T-cell (primary cell): Measurements from ENCODE around the gene AIG1. TPM values are rescaled to one million over a fixed set of nuclear protein-coding genes. Genes with fewer than 3 reads are reported as not detected.

Experiments
- ATAC-seq, 4 experiments: fragments of 200-7000 bp in 3 of 4; fragments of 150-1000 bp in 1 of 4; cut with Tn5 transposase; replicated peaks in 1 of 4; 1 replicate in 3 of 4; 2 replicates in 1 of 4; pipeline ENCODE4 v1.10.0; 2021; ENCODE audit warnings: moderate library complexity in 3 of 4, mild to moderate bottlenecking in 2 of 4, moderate number of reproducible peaks in 1 of 4
- CTCF ChIA-PET, 2 donors: fragments of 300-600 bp; sonication (Branson Sonifier 250); formaldehyde crosslinking; loops; one replicate each; lab custom pipeline; 2022; ENCODE audit warnings: antibody characterized with exemption in 2 of 2; lab: Charles Lee
- POLR2A ChIA-PET, 2 donors: fragments of 300-600 bp; sonication (Branson Sonifier 250); formaldehyde crosslinking; loops; one replicate each; lab custom pipeline; 2022; ENCODE audit warnings: antibody characterized with exemption in 2 of 2; lab: Charles Lee
- DNase-seq, 35 experiments: peaks; one replicate each; pipeline versions ENCODE4 v3.0.0 to v3.0.0-alpha.2; 2013 to 2023
- H3K27ac ChIP-seq: one replicate; pipeline ENCODE4 v1.5.1; 2013; ENCODE audit warnings: low read length
- H3K27me3 ChIP-seq, 2 experiments: replicated peaks in 1 of 2; 1 replicate in 1 of 2; 2 replicates in 1 of 2; pipeline versions ENCODE4 v1.6.1 to v1.7.0; 2013; ENCODE audit warnings: low read length in 1 of 2, mixed read lengths in 1 of 2; ENCODE audit not compliant: control insufficient read depth in 2 of 2, insufficient read depth in 2 of 2; ENCODE audit errors: extremely low read depth in 1 of 2
- H3K36me3 ChIP-seq, 2 donors: 1 replicate in 1 of 2; 2 replicates in 1 of 2; pipeline versions ENCODE4 v1.6.1 to v1.7.0; 2013; ENCODE audit warnings: low read length in 1 of 2; ENCODE audit not compliant: control insufficient read depth in 2 of 2, insufficient read depth in 1 of 2; ENCODE audit errors: extremely low read depth in 1 of 2
- H3K4me1 ChIP-seq, 2 experiments: 1 replicate in 1 of 2; 2 replicates in 1 of 2; pipeline versions ENCODE4 v1.6.1 to v1.7.0; 2013; ENCODE audit warnings: low read length in 2 of 2, mixed read lengths in 1 of 2; ENCODE audit not compliant: insufficient read depth in 2 of 2, control insufficient read depth in 1 of 2; ENCODE audit errors: extremely low read depth in 1 of 2
- H3K4me3 ChIP-seq, 2 donors: 1 replicate in 1 of 2; 2 replicates in 1 of 2; pipeline versions ENCODE4 v1.5.1 to v1.7.0; 2013; ENCODE audit warnings: mild to moderate bottlenecking in 2 of 2, low read length in 1 of 2, moderate library complexity in 1 of 2; ENCODE audit not compliant: control insufficient read depth in 1 of 2; ENCODE audit errors: extremely low read depth in 1 of 2
- H3K9me3 ChIP-seq: 2 replicates; pipeline ENCODE4 v1.7.0; 2013
- H3K27ac Mint-ChIP-seq, 2 donors: one replicate each; pipeline ENCODE4 v1.8.0; 2020 to 2021; ENCODE audit warnings: mild to moderate bottlenecking in 2 of 2, mixed read lengths in 2 of 2
- H3K27me3 Mint-ChIP-seq, 2 donors: one replicate each; pipeline ENCODE4 v1.8.0; 2021 to 2022; ENCODE audit warnings: mixed read lengths in 2 of 2
- H3K36me3 Mint-ChIP-seq: one replicate; pipeline ENCODE4 v1.8.0; 2021; ENCODE audit warnings: mixed read lengths
- H3K4me1 Mint-ChIP-seq, 3 donors: one replicate each; pipeline ENCODE4 v1.8.0; 2020 to 2022; ENCODE audit warnings: mixed read lengths in 3 of 3, mild to moderate bottlenecking in 1 of 3
- H3K4me3 Mint-ChIP-seq, 3 donors: one replicate each; pipeline ENCODE4 v1.8.0; 2020 to 2022; ENCODE audit warnings: mild to moderate bottlenecking in 3 of 3, mixed read lengths in 3 of 3, moderate library complexity in 3 of 3
- H3K9me3 Mint-ChIP-seq, 3 donors: one replicate each; pipeline ENCODE4 v1.8.0; 2020 to 2022; ENCODE audit warnings: mixed read lengths in 3 of 3
- WGBS: methylation state at CpG from one replicate; pipeline ENCODE4 v1.1.5; 2013; ENCODE audit warnings: missing lambda C conversion rate; ENCODE audit not compliant: insufficient coverage; 5-methylcytosine and 5-hydroxymethylcytosine counted together
- total RNA-seq, 35 experiments: library from RNA in 6 of 35; stranded (reverse) in 6 of 35; fragments of 120-200 nt in 1 of 35; gene quantifications; one replicate each; pipeline versions ENCODE4 v1.2.1 to v1.2.4 and lab custom pipeline; 2013 to 2026

AIG1 gene
- total RNA-seq, 5 donors from 2014 or later (not counting 1 experiment from before 2014, with no cell fraction given): 6.0 to 13.4 (median 7.6) TPM

- Histone ChIP-seq H3K4me1 (no peaks in the 10 kb centered on the region), H3K36me3 (no peaks in the 10 kb centered on the region), H3K27me3 (no peaks in the 10 kb centered on the region), H3K27ac (no peak overlapping the region), H3K9me3 (no peaks in the 10 kb centered on the region), H3K4me3 (no peak overlapping the region)
- Mint-ChIP-seq H3K27me3 (no peaks in the 10 kb centered on the region), H3K9me3 (peaks cover 0 to 8% (median 0%) of the 10 kb centered on the region in 3 donors), H3K4me3 (no peak overlapping the region), H3K36me3 (peaks cover 23% of the 10 kb centered on the region), H3K4me1 (peaks cover 0 to 5% (median 0%) of the 10 kb centered on the region in 3 donors), H3K27ac (no peak overlapping the region)
- ChIA-PET CTCF (no interaction called here), POLR2A (no interaction called here)
- 86% methylated on average over 4 of the region's 4 CpGs for WGBS
- DNase-seq (no peak), ATAC-seq (no peak)
Measured at GRCh38 chr6:143111443-143111842, 50.8 kb downstream of the AIG1 start.

DNA sequence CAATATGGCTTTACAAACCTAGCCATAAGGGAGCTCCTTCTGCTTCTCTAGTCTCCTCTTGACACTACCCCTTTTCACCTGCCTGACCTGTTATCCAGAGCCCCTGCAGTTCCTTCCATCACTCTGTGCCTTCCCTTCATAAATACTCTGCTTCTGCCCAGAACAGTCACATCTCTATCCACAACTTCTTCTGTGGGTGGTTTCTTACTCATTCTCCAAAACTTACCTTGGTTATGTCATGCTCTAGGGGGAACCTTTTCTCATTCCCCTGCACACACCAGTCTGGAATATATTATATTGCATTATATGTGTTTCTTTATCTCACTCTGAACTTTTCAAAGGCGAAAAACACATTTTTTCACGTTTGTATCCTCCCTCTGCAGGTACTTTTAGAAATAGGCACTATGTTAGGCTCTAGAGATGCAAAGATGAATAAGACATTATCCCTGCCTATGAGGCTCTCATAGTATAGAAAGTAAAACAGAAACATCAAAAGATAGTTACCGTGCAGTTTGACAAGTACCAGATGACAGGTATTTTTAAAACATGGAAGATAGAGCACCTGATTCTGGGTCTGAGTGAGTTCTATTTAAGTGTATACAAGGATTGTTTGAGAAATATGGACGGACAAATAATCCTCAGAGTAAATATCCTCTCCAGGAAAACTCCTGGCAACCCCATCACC lies 51.5 kb downstream of the AIG1 start:
- no peak overlapping the region for H3K4me3 ChIP-seq
- no peaks in the 10 kb centered on the region for H3K9me3 ChIP-seq
- H3K4me1 Mint-ChIP-seq: peaks cover 0 to 5% (median 0%) of the 10 kb centered on the region in 3 donors
- H3K36me3 ChIP-seq: no peaks in the 10 kb centered on the region
- no peak overlapping the region for H3K27ac ChIP-seq
- ATAC-seq: no peak
- peaks cover 23% of the 10 kb centered on the region for H3K36me3 Mint-ChIP-seq
- H3K27me3 ChIP-seq: no peaks in the 10 kb centered on the region
- H3K4me1 ChIP-seq: no peaks in the 10 kb centered on the region
- H3K27ac Mint-ChIP-seq: no peak overlapping the region
- ChIA-PET CTCF (no interaction called here), POLR2A (no interaction called here)
- no CpG with 5 or more reads among the region's 4 CpGs for WGBS
- no peaks in the 10 kb centered on the region for H3K27me3 Mint-ChIP-seq
- no peak overlapping the region for H3K4me3 Mint-ChIP-seq
- H3K9me3 Mint-ChIP-seq: peaks cover 0 to 8% (median 0%) of the 10 kb centered on the region in 3 donors
- no peak for DNase-seq

DNA sequence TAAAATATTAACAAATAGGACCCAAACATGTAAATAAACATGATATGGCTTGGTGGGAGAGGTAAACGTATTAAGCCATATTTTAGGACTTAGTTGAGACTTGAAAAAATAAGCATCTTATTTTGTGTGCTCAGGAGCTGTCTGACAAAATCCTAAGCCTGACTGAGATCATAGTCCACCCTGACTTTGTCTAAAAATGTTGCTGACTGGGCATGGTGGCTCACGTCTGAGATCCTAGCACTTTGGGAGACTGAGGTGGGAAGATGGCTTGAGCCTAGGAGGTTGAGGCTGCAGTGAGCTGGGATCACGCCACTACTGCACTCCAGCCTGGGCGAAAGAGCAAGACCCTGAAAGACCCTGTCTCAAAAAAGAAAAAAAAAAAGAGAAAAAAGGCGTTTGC lies 52.1 kb downstream of the AIG1 start:
- Mint-ChIP-seq H3K4me1 (peaks cover 0 to 5% (median 0%) of the 10 kb centered on the region in 3 donors), H3K36me3 (peaks cover 23% of the 10 kb centered on the region), H3K9me3 (peaks cover 0 to 8% (median 0%) of the 10 kb centered on the region in 3 donors), H3K4me3 (no peak overlapping the region), H3K27ac (no peak overlapping the region), H3K27me3 (no peaks in the 10 kb centered on the region)
- DNase-seq (no peak), ATAC-seq (no peak)
- POLR2A ChIA-PET: interaction anchor here in 1 of 2 donors (0.6 kb wide), 1 partner anchor 37 kb away, joined by 4 read pairs; no protein-coding TSS in a partner anchor
- Histone ChIP-seq H3K36me3 (no peaks in the 10 kb centered on the region), H3K4me1 (no peaks in the 10 kb centered on the region), H3K27me3 (no peaks in the 10 kb centered on the region), H3K27ac (no peak overlapping the region), H3K9me3 (no peaks in the 10 kb centered on the region), H3K4me3 (no peak overlapping the region)
- WGBS: 100% methylated on average over 1 of the region's 5 CpGs
- CTCF ChIA-PET: no interaction called here

DNA sequence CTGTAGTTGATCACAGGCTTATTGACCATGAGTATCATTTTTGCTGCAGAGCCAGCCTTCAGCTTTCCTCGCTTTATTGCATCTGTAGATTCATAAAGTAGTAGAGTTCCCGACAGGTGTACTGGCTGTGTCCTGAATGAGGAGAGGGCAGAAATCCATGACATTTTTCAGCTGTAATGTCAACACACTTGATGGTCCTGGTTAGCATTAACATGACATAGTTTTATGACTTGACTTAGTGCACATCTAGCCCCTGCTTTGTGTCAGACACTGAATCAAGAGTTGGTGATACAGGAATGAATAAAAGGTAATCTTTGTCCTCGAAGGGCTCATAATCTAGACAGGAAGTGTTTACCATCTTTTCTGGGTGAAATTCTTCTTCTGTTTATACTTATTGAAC lies 55.0 kb downstream of the AIG1 start:
- CTCF ChIA-PET: no interaction called here
- Histone ChIP-seq H3K4me1 (no peaks in the 10 kb centered on the region), H3K9me3 (no peaks in the 10 kb centered on the region), H3K4me3 (no peak overlapping the region), H3K27me3 (no peaks in the 10 kb centered on the region), H3K27ac (no peak overlapping the region), H3K36me3 (no peaks in the 10 kb centered on the region)
- Mint-ChIP-seq H3K27me3 (no peaks in the 10 kb centered on the region), H3K36me3 (peaks cover 15% of the 10 kb centered on the region), H3K27ac (no peak overlapping the region), H3K9me3 (peaks cover 0 to 8% (median 1%) of the 10 kb centered on the region in 3 donors), H3K4me3 (no peak overlapping the region), H3K4me1 (peaks cover 0 to 5% (median 0%) of the 10 kb centered on the region in 3 donors)
- WGBS: 94% methylated on average over 2 of the region's 3 CpGs
- DNase-seq (no peak), ATAC-seq (no peak)
- POLR2A ChIA-PET: no interaction called here

GRCh38 chr6:143117108-143117507 lies 56.4 kb downstream of the AIG1 start:
- Mint-ChIP-seq H3K36me3 (peaks cover 13% of the 10 kb centered on the region), H3K4me3 (no peak overlapping the region), H3K27ac (no peak overlapping the region), H3K9me3 (peaks cover 5 to 9% (median 5%) of the 10 kb centered on the region in 3 donors), H3K4me1 (no peaks in the 10 kb centered on the region), H3K27me3 (no peaks in the 10 kb centered on the region)
- Histone ChIP-seq H3K27ac (no peak overlapping the region), H3K4me3 (no peak overlapping the region), H3K36me3 (no peaks in the 10 kb centered on the region), H3K27me3 (no peaks in the 10 kb centered on the region), H3K4me1 (no peaks in the 10 kb centered on the region), H3K9me3 (no peaks in the 10 kb centered on the region)
- CTCF ChIA-PET: no interaction called here
- DNase-seq: no peak
- POLR2A ChIA-PET: no interaction called here
- no peak for ATAC-seq
- 56% methylated on average over 1 of the region's 1 CpG for WGBS

- Mint-ChIP-seq H3K4me1 (no peaks in the 10 kb centered on the region), H3K27ac (no peak overlapping the region), H3K27me3 (no peaks in the 10 kb centered on the region), H3K36me3 (peaks cover 13% of the 10 kb centered on the region), H3K4me3 (no peak overlapping the region), H3K9me3 (peaks cover 5 to 9% (median 5%) of the 10 kb centered on the region in 3 donors)
- POLR2A ChIA-PET: no interaction called here
- Histone ChIP-seq H3K4me1 (no peaks in the 10 kb centered on the region), H3K27ac (no peak overlapping the region), H3K9me3 (no peaks in the 10 kb centered on the region), H3K4me3 (no peak overlapping the region), H3K27me3 (no peaks in the 10 kb centered on the region), H3K36me3 (no peaks in the 10 kb centered on the region)
- 100% methylated on average over 1 of the region's 2 CpGs for WGBS
- no peak for ATAC-seq
- no peak for DNase-seq
- CTCF ChIA-PET: no interaction called here
Measured at GRCh38 chr6:143119260-143119659, 58.6 kb downstream of the AIG1 start.
